NB4 (cell line): Measurements from ENCODE around the gene NTPCR.

ENCODE experiments used
- CTCF ChIP-seq: IDR thresholded peaks from one replicate; pipeline ENCODE4 v1.5.1; 2012; ENCODE audit warnings: low read depth, low read length
- POLR2A ChIP-seq: IDR thresholded peaks from 2 replicates; pipeline ENCODE4 v1.6.1; 2011; ENCODE audit warnings: mild to moderate bottlenecking; ENCODE audit not compliant: insufficient read length; ENCODE audit errors: extremely low read depth

GRCh38 chr1:232968391-232968790 is 18.0 kb downstream of the NTPCR start:
- no peak for TF ChIP-seq CTCF
- no peak for TF ChIP-seq POLR2A
